Stimulated activated CD4-positive, alpha-beta T cell treated with anti-CD3 and anti-CD28 coated beads, TNF-alpha, amount 100 ng/mL, for 24 hours (primary cell): ENCODE data around the gene CCDC154.

Experiments
- DNase-seq, 3 experiments: peaks; one replicate each; pipeline ENCODE4 v3.0.0-alpha.2; 2020; ENCODE audit warnings: low read depth in 3 of 3

CCDC154 gene

GRCh38 chr16:1425616-1426370 is 18.6 kb downstream of the CCDC154 start:
- DNase-seq: no peak

DNA sequence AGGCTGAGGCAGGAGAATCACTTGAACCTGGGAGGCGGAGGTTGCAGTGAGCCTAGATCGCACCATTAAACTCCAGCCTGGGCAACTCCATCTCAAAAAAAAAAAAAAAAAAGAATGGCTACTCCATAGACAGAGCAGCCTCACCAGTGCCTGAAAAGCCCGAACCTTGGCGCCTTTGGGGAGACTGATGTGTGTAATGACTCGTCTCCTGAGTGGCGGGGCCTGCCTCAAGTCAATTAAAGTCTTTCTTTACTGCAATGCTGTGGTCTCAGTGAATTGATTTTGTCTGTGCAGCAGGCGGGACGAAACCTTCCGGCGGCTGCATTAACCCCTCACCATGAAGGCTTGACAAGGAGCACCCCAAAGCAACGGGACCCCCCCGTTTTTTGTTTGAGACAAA is 20.3 kb downstream of the CCDC154 start:
- DNase-seq: no peak

- no peak for DNase-seq
These were observed 22.3 kb downstream of the CCDC154 start for GRCh38 chr16:1422076-1422475.

- no peak for DNase-seq
These were observed 24.2 kb downstream of the CCDC154 start for GRCh38 chr16:1420111-1420539.

DNA sequence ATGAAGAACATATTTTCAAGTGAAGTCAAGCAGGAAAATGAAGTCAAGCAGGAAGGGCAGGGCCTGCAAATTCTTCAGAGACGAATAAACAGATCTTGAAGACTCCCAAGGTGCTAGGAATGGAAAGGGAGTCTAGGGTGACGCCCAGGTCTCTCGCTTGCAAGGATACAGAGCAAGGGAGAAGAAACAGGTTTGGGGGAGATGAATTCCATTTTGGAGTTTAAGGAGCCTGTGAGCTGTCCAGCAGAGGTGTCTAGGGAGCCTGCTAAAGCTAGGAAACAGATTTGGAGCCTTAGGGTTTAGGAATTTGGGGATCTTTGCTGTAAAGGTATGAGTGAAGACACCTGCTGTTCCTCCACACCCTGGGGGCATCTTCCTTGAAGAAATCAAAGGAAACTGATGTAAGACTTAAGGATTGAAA is 27.8 kb downstream of the CCDC154 start:
- no peak for DNase-seq

DNA sequence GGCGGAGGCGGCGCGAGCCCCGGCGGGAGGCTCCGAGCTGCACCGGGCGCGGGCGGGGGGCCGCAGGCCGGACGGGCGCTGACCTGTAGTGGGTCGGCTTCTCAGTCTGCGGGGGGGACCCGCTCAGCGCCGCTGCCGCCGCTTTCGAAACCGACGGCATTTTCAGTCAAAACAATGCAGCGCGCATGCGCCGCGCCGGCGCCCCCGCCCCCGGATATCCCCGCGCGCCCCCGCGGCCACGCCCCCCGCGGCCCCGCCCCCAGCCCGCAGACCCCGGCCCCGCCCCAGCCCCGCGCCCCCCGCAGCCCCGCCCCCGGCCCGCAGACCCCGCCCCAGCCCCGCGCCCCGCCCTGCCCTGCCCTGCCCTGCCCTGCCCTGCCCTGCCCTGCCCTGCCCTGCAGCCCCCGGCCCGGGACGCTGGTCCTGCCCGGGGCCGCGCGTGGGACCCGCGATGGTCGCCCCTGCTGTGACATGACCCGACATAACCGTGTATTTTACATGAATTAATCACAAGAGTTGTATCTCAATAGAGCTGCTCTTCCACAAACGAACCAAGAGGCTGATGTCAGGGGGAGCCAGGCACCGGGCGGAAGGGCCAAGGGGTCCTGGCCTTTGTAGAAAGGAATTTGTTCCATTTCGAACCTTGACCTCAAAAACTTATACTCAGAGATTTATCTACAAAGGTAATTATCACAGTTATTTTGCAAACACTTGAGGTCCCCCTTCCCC is 29.7 kb downstream of the CCDC154 start, which contains the start of gene UNKL:
Gene UNKL (minus strand): TSS at position 173 of the 729 bp plus-strand sequence. CDS start 13 bp downstream, at position 160.
- peak; percentile 57 to 74 (median 69) for DNase-seq

GRCh38 chr16:1413684-1414531 is 30.4 kb downstream of the CCDC154 start:
- DNase-seq: peak in 2 of 3 experiments; percentile 34 to 61

DNA sequence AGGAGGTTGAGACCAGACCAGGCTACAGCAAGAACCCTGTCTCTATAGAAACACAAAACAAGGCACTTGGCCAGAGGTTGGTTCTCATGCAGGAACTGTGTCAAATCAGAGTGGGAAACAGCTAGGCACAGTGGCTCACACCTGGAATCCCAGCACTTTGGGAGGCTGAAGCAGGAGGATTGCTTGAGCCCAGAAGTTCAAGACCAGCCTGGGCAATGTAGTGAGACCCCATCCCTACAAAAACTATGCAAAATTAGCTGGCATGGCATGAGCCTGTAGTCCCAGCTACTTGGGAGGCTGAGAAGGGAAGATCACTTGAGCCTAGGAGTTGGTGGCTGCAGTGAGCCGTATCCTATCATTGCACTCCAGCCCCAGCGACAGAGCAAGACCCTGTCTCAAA is 31.5 kb downstream of the CCDC154 start:
- no peak for DNase-seq

- peak; percentile 94 to 97 (median 95) for DNase-seq
These were observed 36.1 kb downstream of the CCDC154 start for GRCh38 chr16:1408171-1408837.

DNA sequence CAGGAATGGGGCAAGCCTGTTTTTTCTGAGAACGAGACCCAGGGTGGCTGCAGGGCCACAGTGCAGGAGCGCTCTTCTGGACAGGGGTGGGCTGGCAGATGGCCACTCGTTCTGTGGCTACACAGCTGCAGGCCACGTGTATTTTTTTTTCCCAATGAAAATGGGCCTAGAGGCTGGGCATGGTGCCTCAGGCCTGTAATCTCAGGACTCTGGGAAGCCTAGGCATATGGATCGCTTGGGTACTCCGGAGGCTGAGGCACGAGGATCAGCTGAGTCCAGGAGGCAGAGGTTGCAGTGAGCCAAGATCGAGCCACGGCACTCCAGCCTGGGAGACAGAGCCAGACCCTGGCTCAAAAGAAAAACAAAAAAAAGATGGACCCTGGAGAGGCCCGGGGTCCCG is 36.6 kb downstream of the CCDC154 start:
- DNase-seq: no peak

DNA sequence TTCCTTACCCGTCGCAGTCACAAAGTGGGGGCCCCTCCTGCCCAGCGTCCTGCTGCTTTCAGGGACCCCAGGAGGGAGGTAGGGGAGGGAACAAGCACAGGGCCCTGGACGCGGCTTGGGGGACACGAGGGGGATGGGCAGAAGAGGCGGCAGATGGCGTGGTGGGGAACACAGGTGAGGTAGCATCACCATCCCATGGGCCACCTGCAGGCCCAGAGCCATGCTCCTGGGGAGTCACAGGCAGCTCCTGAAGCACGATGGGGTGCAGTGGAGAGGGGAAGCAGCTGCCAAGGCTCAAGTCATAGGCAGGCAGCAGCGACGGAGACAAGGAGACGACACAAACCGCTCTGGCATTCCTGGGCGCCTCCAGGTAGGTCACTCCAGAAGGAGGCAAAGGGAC is 40.6 kb downstream of the CCDC154 start:
- no peak for DNase-seq

DNA sequence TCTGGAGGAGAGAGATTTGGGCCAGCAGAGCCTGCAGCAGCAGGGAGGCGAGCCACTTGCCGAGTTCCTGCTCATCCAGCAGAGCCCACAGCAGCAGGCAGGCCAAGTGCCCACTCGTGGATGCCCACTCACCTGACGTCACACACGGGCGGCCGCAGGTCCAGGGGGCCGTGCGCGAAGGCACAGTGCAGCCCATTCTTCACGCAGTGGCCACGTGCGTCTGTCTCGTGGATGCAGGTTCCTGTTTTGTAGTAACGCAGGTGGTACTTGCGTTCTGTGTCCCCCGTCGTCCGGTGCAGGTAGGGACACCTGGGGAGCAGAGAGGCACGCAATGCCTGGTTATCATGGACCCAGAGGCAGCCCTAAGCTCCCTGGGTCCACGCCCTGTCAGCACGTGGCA is 41.3 kb downstream of the CCDC154 start:
- DNase-seq: no peak

GRCh38 chr16:1401758-1402154 is 42.6 kb downstream of the CCDC154 start:
- DNase-seq: no peak

- no peak for DNase-seq
These were observed 43.1 kb downstream of the CCDC154 start for GRCh38 chr16:1401061-1401757.

- DNase-seq: no peak
These were observed 45.4 kb downstream of the CCDC154 start for GRCh38 chr16:1398826-1399581.

GRCh38 chr16:1398351-1398750 is 46.0 kb downstream of the CCDC154 start:
- no peak for DNase-seq

DNA sequence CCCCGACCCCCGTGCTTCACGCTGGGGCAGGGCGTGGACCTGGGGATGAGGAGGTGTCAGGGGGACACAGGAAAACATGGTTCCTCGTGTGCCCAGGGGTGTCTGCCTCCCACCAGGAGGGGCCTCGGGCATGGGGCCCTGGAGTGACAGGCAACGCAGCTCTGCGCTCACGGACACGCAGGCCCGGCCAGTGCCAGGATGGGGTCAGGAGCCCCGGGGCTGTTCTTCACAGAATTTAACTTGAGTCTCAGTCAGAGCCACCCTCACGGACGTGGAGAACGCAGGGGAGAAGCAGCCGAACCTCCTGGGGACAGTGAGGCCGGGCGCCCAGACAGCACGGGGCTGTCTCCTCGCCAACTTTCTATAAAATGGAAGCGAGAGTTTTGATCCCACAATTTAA is 46.6 kb downstream of the CCDC154 start:
- DNase-seq: no peak

DNA sequence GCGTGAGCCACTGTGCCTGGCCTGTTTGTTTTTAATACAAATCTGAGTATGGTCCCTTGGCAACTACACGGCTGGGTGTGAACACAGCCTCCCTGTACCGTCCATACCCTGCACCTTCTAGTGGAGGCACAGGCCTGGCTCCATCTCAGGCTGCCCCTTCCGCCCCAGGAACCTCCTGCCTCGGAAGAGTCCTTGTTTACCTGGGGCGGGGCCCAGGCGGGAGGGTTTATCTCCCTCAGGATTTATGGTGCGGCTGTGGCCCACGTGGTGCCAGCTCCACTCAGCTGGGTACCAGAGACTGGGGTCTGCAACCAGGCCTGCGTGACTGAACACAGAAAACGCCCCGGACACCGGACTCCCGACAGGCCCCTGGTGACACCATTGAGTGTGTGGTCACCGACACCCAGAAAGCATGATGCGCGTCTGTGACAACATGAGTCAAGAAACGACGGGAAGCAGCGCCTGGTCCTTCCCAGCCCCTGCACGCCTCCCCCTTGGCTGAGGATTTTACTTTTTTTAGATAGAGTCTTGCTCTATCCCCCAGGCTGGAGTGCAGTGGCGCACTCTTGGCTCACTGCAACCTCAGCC is 48.8 kb downstream of the CCDC154 start:
- no peak for DNase-seq

GRCh38 chr16:1394367-1394951 is 49.9 kb downstream of the CCDC154 start:
- no peak for DNase-seq
